IPS DF 6.9 (cell line): Measurements from ENCODE around the gene COA8.

Experiments
- DNase-seq: peaks from one replicate; pipeline ENCODE4 v3.0.0-alpha.2; 2013; ENCODE audit warnings: low read depth, low spot score
- H3K27ac ChIP-seq: one replicate; pipeline ENCODE4 v1.5.1; 2013; ENCODE audit warnings: low read length, control low read depth
- H3K27me3 ChIP-seq: 2 replicates; pipeline ENCODE4 v1.6.1; 2013; ENCODE audit warnings: mild to moderate bottlenecking, low read length; ENCODE audit not compliant: control insufficient read depth, insufficient read depth
- H3K36me3 ChIP-seq: 2 replicates; pipeline ENCODE4 v1.6.1; 2013; ENCODE audit warnings: low read length; ENCODE audit not compliant: control insufficient read depth, insufficient read depth
- H3K4me1 ChIP-seq: 2 replicates; pipeline ENCODE4 v1.6.1; 2013; ENCODE audit warnings: low read length; ENCODE audit not compliant: control insufficient read depth, insufficient read depth
- H3K4me3 ChIP-seq: 2 replicates; pipeline ENCODE4 v1.5.1; 2013; ENCODE audit warnings: mild to moderate bottlenecking, low read length
- H3K9me3 ChIP-seq: 2 replicates; pipeline ENCODE4 v1.6.1; 2013; ENCODE audit warnings: low read length, inconsistent platforms; ENCODE audit not compliant: control insufficient read depth, insufficient read depth
- WGBS: extraction: QIAGEN DNeasy Blood & Tissue Kit; methylation state at CpG from one replicate; pipeline ENCODE4 v1.1.7; 2013; ENCODE audit warnings: mixed read lengths, missing lambda C conversion rate; ENCODE audit not compliant: insufficient read length, insufficient coverage; 5-methylcytosine and 5-hydroxymethylcytosine counted together

The COA8 gene

DNA sequence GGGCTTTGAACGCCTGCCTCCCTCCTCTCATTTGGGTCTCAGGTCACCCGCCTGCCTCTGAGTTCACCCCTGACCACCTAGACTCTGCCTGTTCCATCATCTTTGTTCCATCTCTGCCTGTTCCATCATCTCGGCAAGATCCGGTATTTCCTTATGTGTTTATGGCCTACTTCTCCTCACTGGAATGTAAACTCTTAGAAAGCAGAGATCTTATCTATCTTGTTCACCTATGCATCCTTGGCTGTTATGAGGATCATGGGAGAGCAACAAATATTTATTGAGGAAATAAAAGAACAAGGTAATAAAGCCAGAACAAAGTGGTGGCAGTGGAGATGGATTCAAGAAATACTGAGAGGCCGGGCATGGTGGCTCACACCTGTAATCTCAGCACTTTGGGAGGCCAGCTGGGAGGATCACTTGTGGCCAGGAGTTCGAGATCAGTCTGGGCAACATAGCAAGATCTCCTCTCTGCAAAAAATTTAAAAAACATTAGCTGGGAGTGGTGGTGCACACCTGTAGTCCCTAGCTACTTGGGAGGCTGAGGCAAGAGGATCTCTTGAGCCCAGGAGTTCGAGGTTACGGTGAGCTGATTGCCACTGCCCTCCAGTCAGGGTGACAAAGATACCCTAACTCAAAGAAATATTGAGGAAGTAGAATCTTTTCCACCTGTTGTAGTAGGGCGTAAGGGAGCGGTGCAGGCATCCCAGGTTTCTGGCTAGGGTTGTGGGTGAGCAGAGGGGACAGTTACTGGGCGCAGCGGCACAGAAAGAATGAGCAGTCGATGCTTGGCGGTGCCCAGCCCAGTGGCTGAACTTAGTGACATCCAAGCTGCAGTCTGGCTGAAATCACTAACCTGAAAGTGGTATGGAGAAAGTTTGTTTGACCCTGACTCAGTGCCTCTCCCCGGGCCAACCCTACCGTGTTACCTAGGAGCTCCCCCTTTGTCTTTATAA, 64.6 kb downstream of the COA8 start:
- DNase-seq: no peak
- no CpG with 5 or more reads among the region's 16 CpGs for WGBS
- peaks cover 1% of the 10 kb centered on the region; the same call in 1 of the 2 replicates for H3K4me1 ChIP-seq

DNA sequence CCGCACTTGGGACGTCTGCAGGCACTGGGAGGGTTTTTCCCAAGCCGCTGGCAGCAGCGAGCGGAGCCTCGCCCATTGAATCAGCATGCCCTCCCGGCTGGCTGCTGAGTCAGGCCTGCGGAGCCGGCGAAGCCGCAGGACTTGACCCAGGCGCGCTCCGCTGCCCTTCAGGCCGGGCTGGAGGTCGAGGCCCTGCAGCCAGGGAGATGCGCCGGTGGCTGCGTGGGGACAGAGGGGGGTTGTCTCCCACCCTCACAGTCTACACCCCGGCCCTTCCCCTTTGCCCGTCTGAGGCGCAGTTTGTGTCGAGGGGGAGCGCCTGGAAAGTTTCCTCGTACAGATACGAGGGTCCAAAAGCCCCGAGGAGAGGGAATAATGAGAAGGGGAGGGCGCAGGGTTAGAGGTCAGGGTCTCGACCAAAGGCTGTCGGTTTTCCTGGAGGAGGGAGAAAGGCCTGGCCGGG, 65.5 kb downstream of the COA8 start:
- no CpG with 5 or more reads among the region's 31 CpGs for whole genome bisulfite sequencing
- Histone ChIP-seq H3K36me3 (no peaks in the 10 kb centered on the region), H3K27me3 (no peaks in the 10 kb centered on the region), H3K4me1 (peaks cover 1% of the 10 kb centered on the region; the same call in 1 of the 2 replicates), H3K9me3 (no peaks in the 10 kb centered on the region), H3K4me3 (peak overlapping the region; percentile 85; the same call in 1 of the 2 replicates), H3K27ac (no peak overlapping the region)
- DNase-seq: no peak

More for the DNA sequence above, 64.6 kb downstream of the COA8 start:
- H3K9me3 ChIP-seq: no peaks in the 10 kb centered on the region
- H3K4me3 ChIP-seq: no peak overlapping the region
- H3K27me3 ChIP-seq: no peaks in the 10 kb centered on the region
- no peaks in the 10 kb centered on the region for H3K36me3 ChIP-seq
- no peak overlapping the region for H3K27ac ChIP-seq

DNA sequence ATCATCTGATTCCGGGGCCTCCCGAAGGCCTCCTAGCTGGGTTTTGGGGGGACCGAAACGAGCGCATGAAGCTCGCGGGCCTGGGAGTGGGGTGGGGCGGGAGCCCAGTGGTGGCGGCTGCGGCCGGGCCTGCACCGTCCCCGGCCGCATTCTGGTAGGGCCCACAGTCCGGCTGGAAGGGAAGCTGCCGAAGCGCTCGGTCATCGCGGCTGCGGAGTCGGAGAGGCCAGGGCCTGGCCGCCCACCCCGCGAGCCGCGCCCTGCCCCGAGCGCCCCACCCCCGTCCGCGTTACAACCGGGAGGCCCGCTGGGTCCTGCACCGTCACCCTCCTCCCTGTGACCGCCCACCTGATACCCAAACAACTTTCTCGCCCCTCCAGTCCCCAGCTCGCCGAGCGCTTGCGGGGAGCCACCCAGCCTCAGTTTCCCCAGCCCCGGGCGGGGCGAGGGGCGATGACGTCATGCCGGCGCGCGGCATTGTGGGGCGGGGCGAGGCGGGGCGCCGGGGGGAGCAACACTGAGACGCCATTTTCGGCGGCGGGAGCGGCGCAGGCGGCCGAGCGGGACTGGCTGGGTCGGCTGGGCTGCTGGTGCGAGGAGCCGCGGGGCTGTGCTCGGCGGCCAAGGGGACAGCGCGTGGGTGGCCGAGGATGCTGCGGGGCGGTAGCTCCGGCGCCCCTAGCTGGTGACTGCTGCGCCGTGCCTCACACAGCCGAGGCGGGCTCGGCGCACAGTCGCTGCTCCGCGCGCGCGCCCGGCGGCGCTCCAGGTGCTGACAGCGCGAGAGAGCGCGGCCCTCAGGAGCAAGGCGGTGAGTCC, 66.1 kb downstream of the COA8 start, which contains the start of gene KLC1:
Gene KLC1, plus strand, starts transcription at position 528 of the 819 bp plus-strand sequence. CDS start 25,354 bp downstream, outside the sequence.
- DNase-seq: no peak
- peaks cover 1% of the 10 kb centered on the region; the same call in 1 of the 2 replicates for H3K4me1 ChIP-seq

GRCh38 chr14:103629503-103630121, 66.9 kb downstream of the COA8 start:
- H3K36me3 ChIP-seq: no peaks in the 10 kb centered on the region
- no peaks in the 10 kb centered on the region for H3K27me3 ChIP-seq
- DNase-seq: no peak
- no CpG with 5 or more reads among the region's 71 CpGs for WGBS
- no peak overlapping the region for H3K27ac ChIP-seq
- 0 out of 2 replicates have a peak, but pooled peaks cover 1% of the 10 kb centered on the region for H3K4me1 ChIP-seq
- no peaks in the 10 kb centered on the region for H3K9me3 ChIP-seq
- peak overlapping the region; percentile 85 for H3K4me3 ChIP-seq

More for the DNA sequence above, 66.1 kb downstream of the COA8 start, which contains the start of gene KLC1:
- H3K4me3 ChIP-seq: peak within 1 kb of the TSS; percentile 85
- H3K27me3 ChIP-seq: no peaks in the 10 kb centered on the region
- no peak within 1 kb of the TSS for H3K27ac ChIP-seq
- no CpG with 5 or more reads among the region's 97 CpGs for WGBS
- H3K36me3 ChIP-seq: no peaks in the 10 kb centered on the region
- no peaks in the 10 kb centered on the region for H3K9me3 ChIP-seq

GRCh38 chr14:103630364-103631108, 67.8 kb downstream of the COA8 start:
- Histone ChIP-seq H3K4me3 (no peak overlapping the region; the same call in 1 of the 2 replicates), H3K4me1 (0 out of 2 replicates have a peak, but pooled peaks cover 1% of the 10 kb centered on the region), H3K36me3 (no peaks in the 10 kb centered on the region), H3K27ac (no peak overlapping the region), H3K9me3 (no peaks in the 10 kb centered on the region), H3K27me3 (no peaks in the 10 kb centered on the region)
- no CpG with 5 or more reads among the region's 5 CpGs for WGBS
- no peak for DNase-seq

GRCh38 chr14:103633391-103633790, 70.6 kb downstream of the COA8 start:
- H3K27ac ChIP-seq: no peak overlapping the region
- WGBS: no CpG with 5 or more reads among the region's 1 CpG
- DNase-seq: no peak
- no peak overlapping the region for H3K4me3 ChIP-seq
- 0 out of 2 replicates have a peak, but pooled peaks cover 1% of the 10 kb centered on the region for H3K4me1 ChIP-seq
- no peaks in the 10 kb centered on the region for H3K36me3 ChIP-seq
- H3K9me3 ChIP-seq: no peaks in the 10 kb centered on the region; the same call in 1 of the 2 replicates
- H3K27me3 ChIP-seq: no peaks in the 10 kb centered on the region

DNA sequence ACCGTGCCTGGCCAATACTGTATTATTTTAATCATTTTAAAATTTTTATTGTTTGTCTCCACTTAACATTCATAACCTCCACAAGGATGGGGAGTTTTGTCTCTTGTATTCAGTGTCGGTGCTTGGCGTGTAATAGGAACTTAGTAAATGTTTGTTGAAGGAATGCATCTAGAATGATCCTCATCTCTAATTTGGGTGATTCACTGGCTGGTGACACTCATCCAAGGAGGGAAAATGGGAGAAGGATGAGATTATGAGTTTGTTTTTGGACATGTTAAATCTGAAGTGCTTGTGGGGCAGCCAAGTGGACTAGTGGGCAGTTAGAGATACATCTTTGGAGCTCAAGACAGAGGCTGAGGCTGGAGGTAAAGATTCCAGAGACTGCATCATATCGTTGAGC, 71.4 kb downstream of the COA8 start:
- no peaks in the 10 kb centered on the region; the same call in 1 of the 2 replicates for H3K9me3 ChIP-seq
- H3K4me1 ChIP-seq: 0 out of 2 replicates have a peak, but pooled peaks cover 1% of the 10 kb centered on the region
- no peak overlapping the region for H3K4me3 ChIP-seq
- DNase-seq: no peak
- no peak overlapping the region for H3K27ac ChIP-seq
- H3K36me3 ChIP-seq: no peaks in the 10 kb centered on the region
- H3K27me3 ChIP-seq: no peaks in the 10 kb centered on the region
- no CpG with 5 or more reads among the region's 4 CpGs for WGBS

GRCh38 chr14:103638594-103638993, 75.8 kb downstream of the COA8 start:
- H3K27me3 ChIP-seq: no peaks in the 10 kb centered on the region
- H3K4me1 ChIP-seq: no peaks in the 10 kb centered on the region; the same call in 1 of the 2 replicates
- H3K9me3 ChIP-seq: no peaks in the 10 kb centered on the region; the same call in 1 of the 2 replicates
- DNase-seq: no peak
- no CpG with 5 or more reads among the region's 3 CpGs for WGBS
- no peaks in the 10 kb centered on the region for H3K36me3 ChIP-seq
- H3K27ac ChIP-seq: no peak overlapping the region
- H3K4me3 ChIP-seq: no peak overlapping the region
